H9 (cell line): ENCODE data around the gene IL26. TPM values are rescaled to one million over a fixed set of nuclear protein-coding genes. Genes with fewer than 3 reads are reported as not detected.

Experiments used
- DNase-seq: peaks from one replicate; pipeline ENCODE4 v3.0.0-alpha.2; 2017
- H2AFZ ChIP-seq: one replicate; pipeline ENCODE4 v1.6.1; 2013; ENCODE audit warnings: mild to moderate bottlenecking, low read length, control low read depth, moderate library complexity
- H2AK5ac ChIP-seq: 2 replicates; pipeline ENCODE4 v1.6.1; 2013; ENCODE audit warnings: low read length, control low read depth, mixed read lengths; ENCODE audit not compliant: insufficient read length
- H2BK120ac ChIP-seq: one replicate; pipeline ENCODE4 v1.6.1; 2013; ENCODE audit warnings: low read depth, mild to moderate bottlenecking, low read length, control low read depth, inconsistent platforms; ENCODE audit not compliant: poor library complexity, severe bottlenecking
- H2BK12ac ChIP-seq: 2 replicates; pipeline ENCODE4 v1.6.1; 2013; ENCODE audit warnings: low read length, control low read depth, mixed read lengths, low read depth; ENCODE audit not compliant: insufficient read length
- H2BK15ac ChIP-seq: 2 replicates; pipeline ENCODE4 v1.6.1; 2013; ENCODE audit warnings: low read depth, low read length, control low read depth
- H2BK20ac ChIP-seq: one replicate; pipeline ENCODE4 v1.6.1; 2013; ENCODE audit warnings: low read depth, mild to moderate bottlenecking, low read length, control low read depth, inconsistent platforms; ENCODE audit not compliant: poor library complexity, severe bottlenecking
- H2BK5ac ChIP-seq: 2 replicates; pipeline ENCODE4 v1.6.1; 2013; ENCODE audit warnings: low read length, control low read depth, mixed read lengths; ENCODE audit not compliant: insufficient read length
- H3K14ac ChIP-seq: 2 replicates; pipeline ENCODE4 v1.6.1; 2013; ENCODE audit warnings: low read length, control low read depth; ENCODE audit not compliant: insufficient read depth
- H3K18ac ChIP-seq: 2 replicates; pipeline ENCODE4 v1.6.1; 2013; ENCODE audit warnings: low read depth, mild to moderate bottlenecking, mixed read lengths, low read length, control low read depth; ENCODE audit not compliant: insufficient read length
- H3K23ac ChIP-seq: 2 replicates; pipeline ENCODE4 v1.6.1; 2013; ENCODE audit warnings: low read length, control low read depth, mixed read lengths, low read depth; ENCODE audit not compliant: insufficient read length
- H3K23me2 ChIP-seq: 2 replicates; pipeline ENCODE4 v1.6.1; 2013; ENCODE audit warnings: low read depth, mild to moderate bottlenecking, mixed read lengths, low read length, control low read depth; ENCODE audit not compliant: insufficient read length, poor library complexity, severe bottlenecking
- H3K27ac ChIP-seq: 2 replicates; pipeline ENCODE4 v1.5.1; 2013; ENCODE audit warnings: low read length, control low read depth, mixed read lengths, low read depth; ENCODE audit not compliant: insufficient read length
- H3K27me3 ChIP-seq: 2 replicates; pipeline ENCODE4 v1.6.1; 2013; ENCODE audit warnings: low read length, control low read depth, inconsistent platforms; ENCODE audit not compliant: insufficient read depth
- H3K4ac ChIP-seq: 2 replicates; pipeline ENCODE4 v1.6.1; 2013; ENCODE audit warnings: low read depth, mild to moderate bottlenecking, control low read depth, inconsistent platforms, low read length, moderate library complexity
- H3K4me1 ChIP-seq: 2 replicates; pipeline ENCODE4 v1.6.1; 2013; ENCODE audit warnings: low read length, control low read depth, inconsistent platforms; ENCODE audit not compliant: insufficient read depth
- H3K4me2 ChIP-seq: 2 replicates; pipeline ENCODE4 v1.6.1; 2013; ENCODE audit warnings: low read length, control low read depth, mixed read lengths; ENCODE audit not compliant: insufficient read length, insufficient read depth
- H3K56ac ChIP-seq: 2 replicates; pipeline ENCODE4 v1.6.1; 2013; ENCODE audit warnings: low read depth, mild to moderate bottlenecking, mixed read lengths, low read length, control low read depth; ENCODE audit not compliant: insufficient read length
- H3K79me1 ChIP-seq: 2 replicates; pipeline ENCODE4 v1.6.1; 2013; ENCODE audit warnings: low read depth, mild to moderate bottlenecking, moderate library complexity, low read length, control low read depth, inconsistent platforms; ENCODE audit not compliant: insufficient read depth, poor library complexity, severe bottlenecking
- H3K79me2 ChIP-seq: 2 replicates; pipeline ENCODE4 v1.6.1; 2013; ENCODE audit warnings: low read length, control low read depth, inconsistent platforms; ENCODE audit not compliant: insufficient read depth
- H3K9ac ChIP-seq: 2 replicates; pipeline ENCODE4 v1.6.1; 2013; ENCODE audit warnings: low read length, control low read depth, mixed read lengths; ENCODE audit not compliant: insufficient read length; ENCODE audit errors: extremely low read depth
- H3K9me3 ChIP-seq: one replicate; pipeline ENCODE4 v1.6.1; 2013; ENCODE audit warnings: low read depth, low read length, inconsistent platforms; ENCODE audit not compliant: control insufficient read depth
- H3T11ph ChIP-seq: one replicate; pipeline ENCODE4 v1.6.1; 2013; ENCODE audit warnings: mild to moderate bottlenecking, low read length, control low read depth, inconsistent platforms
- H4K20me1 ChIP-seq: one replicate; pipeline ENCODE4 v1.6.1; 2013; ENCODE audit not compliant: control insufficient read depth, insufficient read length, insufficient read depth
- H4K5ac ChIP-seq: 2 replicates; pipeline ENCODE4 v1.6.1; 2013; ENCODE audit warnings: low read depth, mild to moderate bottlenecking, mixed read lengths, low read length, control low read depth; ENCODE audit not compliant: insufficient read length
- H4K8ac ChIP-seq: replicated peaks from 2 replicates; pipeline ENCODE4 v1.6.1; 2013; ENCODE audit warnings: low read length, control low read depth, mixed read lengths, low read depth; ENCODE audit not compliant: insufficient read length
- H4K91ac ChIP-seq: 2 replicates; pipeline ENCODE4 v1.6.1; 2013; ENCODE audit warnings: low read depth, mild to moderate bottlenecking, moderate library complexity, mixed read lengths, low read length, control low read depth; ENCODE audit not compliant: insufficient read length
- H3K27ac Mint-ChIP-seq, 3 experiments: 2 replicates in 2 of 3; 3 replicates in 1 of 3; pipeline ENCODE4 v1.8.0; 2020 to 2021; ENCODE audit warnings: mixed read lengths in 3 of 3, mild to moderate bottlenecking in 1 of 3, moderate library complexity in 1 of 3
- H3K27me3 Mint-ChIP-seq: 2 replicates; pipeline ENCODE4 v1.8.0; 2021; ENCODE audit warnings: low read depth, mild to moderate bottlenecking, moderate library complexity, mixed read lengths
- H3K36me3 Mint-ChIP-seq, 3 experiments: 2 replicates in 2 of 3; 3 replicates in 1 of 3; pipeline ENCODE4 v1.8.0; 2020 to 2021; ENCODE audit warnings: low read depth in 3 of 3, mixed read lengths in 3 of 3; ENCODE audit not compliant: insufficient read depth in 1 of 3
- H3K4me1 Mint-ChIP-seq, 2 experiments: 2 replicates each; pipeline ENCODE4 v1.8.0; 2020; ENCODE audit warnings: mixed read lengths in 2 of 2
- H3K4me3 Mint-ChIP-seq, 2 experiments: 2 replicates in 1 of 2; 3 replicates in 1 of 2; pipeline ENCODE4 v1.8.0; 2020 to 2021; ENCODE audit warnings: mild to moderate bottlenecking in 2 of 2, mixed read lengths in 2 of 2, moderate library complexity in 1 of 2
- H3K9me3 Mint-ChIP-seq, 2 experiments: 2 replicates in 1 of 2; 3 replicates in 1 of 2; pipeline ENCODE4 v1.8.0; 2020; ENCODE audit warnings: mild to moderate bottlenecking in 2 of 2, mixed read lengths in 2 of 2, moderate library complexity in 1 of 2
- CTCF ChIP-seq: fragments of 200-600 bp; sonication (generic); conservative IDR thresholded peaks from 3 replicates; pipeline ENCODE4 v1.8.0; 2021; ENCODE audit warnings: antibody characterized with exemption, mild to moderate bottlenecking
- WGBS: extraction: QIAGEN DNeasy Blood & Tissue Kit; methylation state at CpG from one replicate; pipeline ENCODE4 v1.1.7; 2013; ENCODE audit warnings: missing lambda C conversion rate, low lambda C conversion rate, mixed read lengths; ENCODE audit not compliant: insufficient read length; ENCODE audit errors: extremely low coverage; 5-methylcytosine and 5-hydroxymethylcytosine counted together
- long read RNA-seq: library from polyadenylated mRNA; unstranded; transcript quantifications from one replicate; pipeline ENCODE4 v2.0.0, GENCODE V29; 2020
- total RNA-seq: library from RNA; stranded (reverse); gene quantifications from 2 replicates; pipeline ENCODE4 v1.2.1, GENCODE V29; 2021

IL26 gene
- total RNA-seq = not detected in 2 replicates
- long read RNA-seq = 0 reads

- H4K5ac ChIP-seq = no peak within 1 kb of the TSS
- Mint-ChIP-seq H3K4me3 (no peak within 1 kb of the TSS), H3K36me3 (no peaks in the 10 kb centered on the region), H3K9me3 (no peaks in the 10 kb centered on the region), H3K4me1 (peaks cover 8% of the 10 kb centered on the region in 2 experiments; a peak in 3 of 4 replicates), H3K27ac (no peak within 1 kb of the TSS), H3K27me3 (no peaks in the 10 kb centered on the region)
- TF ChIP-seq CTCF = no peak
- no peak within 1 kb of the TSS for H3K23ac ChIP-seq
- no peak within 1 kb of the TSS for H2BK5ac ChIP-seq
- no peak within 1 kb of the TSS for H2AK5ac ChIP-seq
- no peak within 1 kb of the TSS for H2BK15ac ChIP-seq
- H3K27me3 ChIP-seq = no peaks in the 10 kb centered on the region
- no peaks in the 10 kb centered on the region for H3K23me2 ChIP-seq
- no peaks in the 10 kb centered on the region for H3K9me3 ChIP-seq
- no peaks in the 10 kb centered on the region for H3K79me2 ChIP-seq
- H3K14ac ChIP-seq = no peak within 1 kb of the TSS
- no peak within 1 kb of the TSS for H4K8ac ChIP-seq
- H4K91ac ChIP-seq = no peak within 1 kb of the TSS
- DNase-seq = no peak
- H3K18ac ChIP-seq = no peak within 1 kb of the TSS
- H2AFZ ChIP-seq = no peak within 1 kb of the TSS
- H3K79me1 ChIP-seq = no peaks in the 10 kb centered on the region
- H4K20me1 ChIP-seq = no peaks in the 10 kb centered on the region
- H3K9ac ChIP-seq = no peak within 1 kb of the TSS
- no peak within 1 kb of the TSS for H3K4ac ChIP-seq
- no peak within 1 kb of the TSS for H3T11ph ChIP-seq
- no peak within 1 kb of the TSS for H3K4me2 ChIP-seq
- no peak within 1 kb of the TSS for H2BK20ac ChIP-seq
- no peak within 1 kb of the TSS for H3K56ac ChIP-seq
- no peak within 1 kb of the TSS for H2BK12ac ChIP-seq
- no peaks in the 10 kb centered on the region for H3K4me1 ChIP-seq
- no peak within 1 kb of the TSS for H2BK120ac ChIP-seq
- H3K27ac ChIP-seq = no peak within 1 kb of the TSS
- no CpG with 5 or more reads among the region's 8 CpGs for WGBS
Observed at GRCh38 chr12:68225576-68226476, at the start of gene IL26. TSS of gene IL26 (minus strand) at chr12:68225810. CDS start at chr12:68225756, 54 bp downstream.
